ENCODE data around the gene SELE.
"Not testable (repeated sequence)": the region's sequence is repeated elsewhere in the genome, so short reads cannot be mapped to it uniquely, and the experiment has no call there.

Gene SELE

GRCh38 chr1:169690489-169690888 lies 43.4 kb downstream of the SELE start:
- DNase-seq (ENCODE audit: low read depth, low spot score), result no peak
- no peak for TF ChIP-seq CTCF (IDR thresholded peaks at IDR 0.05; ENCODE audit: low read depth, low read length)
- in situ Hi-C loops (cut with HindIII; ENCODE audit: low sequenced_read_pairs), result no loop called here
- no peak overlapping the region for H3K4me3 ChIP-seq (ENCODE audit: low read depth, low read length)

GRCh38 chr1:169689395-169689794 lies 44.5 kb downstream of the SELE start:
- H3K4me3 ChIP-seq (ENCODE audit: low read depth, low read length), result no peak overlapping the region
- no peak for TF ChIP-seq CTCF (IDR thresholded peaks at IDR 0.05; ENCODE audit: low read depth, low read length)
- no peak for DNase-seq (ENCODE audit: low read depth, low spot score)
- in situ Hi-C loops (cut with HindIII; ENCODE audit: low sequenced_read_pairs), result no loop called here

- H3K4me3 ChIP-seq (ENCODE audit: low read depth, low read length); DNase-seq (ENCODE audit: low read depth, low spot score); in situ Hi-C loops (cut with HindIII; ENCODE audit: low sequenced_read_pairs): not testable (repeated sequence)
These were observed 45.5 kb downstream of the SELE start for GRCh38 chr1:169688377-169688776.

GRCh38 chr1:169683661-169684060 lies 50.2 kb downstream of the SELE start:
- no peak for TF ChIP-seq CTCF (IDR thresholded peaks at IDR 0.05; ENCODE audit: low read depth, low read length)
- DNase-seq (ENCODE audit: low read depth, low spot score), result no peak
- in situ Hi-C loops (cut with HindIII; ENCODE audit: low sequenced_read_pairs), result no loop called here
- H3K4me3 ChIP-seq (ENCODE audit: low read depth, low read length), result no peak overlapping the region

GRCh38 chr1:169683168-169683567 lies 50.7 kb downstream of the SELE start:
- DNase-seq (ENCODE audit: low read depth, low spot score); H3K4me3 ChIP-seq (ENCODE audit: low read depth, low read length); in situ Hi-C loops (cut with HindIII; ENCODE audit: low sequenced_read_pairs): not testable (repeated sequence)

- no peak for TF ChIP-seq CTCF (IDR thresholded peaks at IDR 0.05; ENCODE audit: low read depth, low read length)
- in situ Hi-C loops (cut with HindIII; ENCODE audit: low sequenced_read_pairs), result no loop called here
- H3K4me3 ChIP-seq (ENCODE audit: low read depth, low read length), result no peak overlapping the region
- no peak for DNase-seq (ENCODE audit: low read depth, low spot score)
These were observed 51.8 kb downstream of the SELE start for GRCh38 chr1:169682071-169682470.

- H3K4me3 ChIP-seq (ENCODE audit: low read depth, low read length), result no peak overlapping the region
- no peak for DNase-seq (ENCODE audit: low read depth, low spot score)
- TF ChIP-seq CTCF (IDR thresholded peaks at IDR 0.05; ENCODE audit: low read depth, low read length), result no peak
- in situ Hi-C loops (cut with HindIII; ENCODE audit: low sequenced_read_pairs), result no loop called here
These were observed 52.7 kb downstream of the SELE start for GRCh38 chr1:169681140-169681539.

- H3K4me3 ChIP-seq (ENCODE audit: low read depth, low read length), result no peak overlapping the region
- in situ Hi-C loops (cut with HindIII; ENCODE audit: low sequenced_read_pairs), result no loop called here
- TF ChIP-seq CTCF (IDR thresholded peaks at IDR 0.05; ENCODE audit: low read depth, low read length), result no peak
- DNase-seq (ENCODE audit: low read depth, low spot score), result no peak
These were observed 53.4 kb downstream of the SELE start for GRCh38 chr1:169680377-169681019.
